Omental fat pad (tissue), 4 donors: ENCODE data around the gene PTPRM. TPM values are rescaled to one million over a fixed set of nuclear protein-coding genes. Genes with fewer than 3 reads are reported as not detected.

Source experiments
- ATAC-seq: fragments of 150-250 bp; one replicate; pipeline ENCODE4 v1.9.1; 2016; ENCODE audit warnings: mild to moderate bottlenecking, moderate library complexity; ENCODE audit not compliant: low FRiP score
- DNase-seq: peaks from one replicate; pipeline ENCODE4 v3.0.0-alpha.2; 2019; ENCODE audit warnings: low spot score
- CTCF ChIP-seq, 3 donors: fragments of 450-650 bp; IDR thresholded peaks; one replicate each; pipeline ENCODE4 v1.5.1; 2016 to 2017; ENCODE audit warnings: antibody characterized with exemption in 3 of 3, mild to moderate bottlenecking in 3 of 3, moderate library complexity in 2 of 3
- total RNA-seq, 4 donors: library from RNA; depleted of rRNA; stranded (reverse); fragments of >200 nt; gene quantifications; one replicate each; pipeline ENCODE4 v1.1.0, GENCODE V29; 2016

The PTPRM gene
- total RNA-seq, 4 donors from 2014 or later, result 64.8 to 238 (median 144) TPM

DNA sequence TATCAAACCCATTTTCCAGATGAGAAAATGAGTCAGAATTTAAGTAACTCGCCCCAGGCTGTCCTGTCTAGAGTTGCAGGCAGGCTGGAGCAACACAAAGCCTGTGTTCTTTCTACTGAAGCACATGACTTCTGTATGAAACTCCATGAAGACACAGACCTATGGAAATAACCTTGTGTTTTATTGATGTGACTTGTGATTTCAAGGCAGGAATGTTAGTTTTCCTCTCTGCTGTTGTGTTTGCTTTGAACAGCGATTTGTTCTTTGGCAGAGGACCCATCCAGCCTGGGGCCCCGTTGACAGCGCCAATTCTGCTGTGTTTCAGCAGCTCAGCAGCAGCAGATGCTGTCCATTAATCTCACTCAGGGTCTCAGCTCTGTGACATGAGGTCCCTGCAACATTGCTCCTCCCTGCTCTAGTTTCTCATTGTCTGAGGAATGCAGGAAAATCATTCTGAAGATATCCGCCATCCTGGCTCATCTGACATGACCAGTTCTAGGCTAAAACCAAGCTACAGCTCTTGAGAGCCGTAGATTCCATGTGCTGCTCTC lies 697.8 kb downstream of the PTPRM start:
- ATAC-seq (no peak), DNase-seq (no peak)
- TF ChIP-seq CTCF (IDR thresholded peaks at IDR 0.05), result no peak

DNA sequence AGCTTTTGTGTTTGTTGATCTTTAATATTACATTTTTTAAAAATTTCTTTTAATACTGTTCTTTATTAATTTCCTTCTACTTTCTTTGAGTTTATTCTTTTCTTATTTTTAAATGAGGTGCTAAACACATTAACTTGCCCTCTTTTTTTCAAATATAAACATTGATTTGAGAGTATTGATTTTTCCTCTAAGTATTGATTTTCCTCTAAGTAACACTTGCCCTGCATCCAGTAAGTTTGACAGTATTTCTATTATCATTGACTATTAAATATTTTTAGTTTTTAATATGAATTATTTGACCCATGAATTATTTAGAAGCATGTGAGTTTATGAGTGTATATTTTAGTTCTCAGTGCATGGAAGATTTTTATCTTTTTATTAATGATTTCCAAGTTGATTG lies 705.1 kb downstream of the PTPRM start:
- no peak for TF ChIP-seq CTCF (IDR thresholded peaks at IDR 0.05)
- ATAC-seq, result no peak

GRCh38 chr18:8274370-8274769 lies 707.3 kb downstream of the PTPRM start:
- no peak for TF ChIP-seq CTCF (IDR thresholded peaks at IDR 0.05)
- DNase-seq (no peak), ATAC-seq (no peak)

More for the DNA sequence above, 705.1 kb downstream of the PTPRM start:
- DNase-seq, result no peak

GRCh38 chr18:8276406-8276805 lies 709.3 kb downstream of the PTPRM start:
- DNase-seq, result no peak
- no peak for TF ChIP-seq CTCF (IDR thresholded peaks at IDR 0.05)
- ATAC-seq, result no peak

DNA sequence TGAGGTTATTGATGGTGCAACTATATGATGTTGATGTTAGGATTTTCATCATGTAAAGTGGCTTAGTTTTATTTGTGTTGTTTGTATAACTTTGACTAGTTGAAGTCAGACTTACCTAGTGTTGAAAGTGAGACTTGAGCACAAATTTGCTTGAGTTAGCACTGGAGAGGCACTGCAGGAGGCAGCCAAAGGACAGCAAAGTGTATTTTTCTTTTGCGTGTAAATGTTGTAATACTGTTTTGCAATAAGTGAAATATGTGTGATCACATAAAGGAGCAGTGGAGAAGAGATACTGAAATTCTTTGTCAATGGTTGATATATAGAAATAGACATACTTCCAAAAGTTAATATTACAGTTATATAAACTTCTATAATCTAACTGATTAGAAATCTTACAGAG lies 710.2 kb downstream of the PTPRM start:
- TF ChIP-seq CTCF (IDR thresholded peaks at IDR 0.05), result no peak
- DNase-seq (no peak), ATAC-seq (no peak)

- DNase-seq (no peak), ATAC-seq (no peak)
- no peak for TF ChIP-seq CTCF (IDR thresholded peaks at IDR 0.05)
Measured at GRCh38 chr18:8279346-8279745, 712.2 kb downstream of the PTPRM start.

- ATAC-seq (no peak), DNase-seq (no peak)
- no peak for TF ChIP-seq CTCF (IDR thresholded peaks at IDR 0.05)
Measured at GRCh38 chr18:8279781-8280330, 712.7 kb downstream of the PTPRM start.
